DMS114 treated with DMSO at 0.1 percent for 48 hours (cell line): ENCODE measurements around the gene LENEP.

Experiments
- DNase-seq: peaks from one replicate; lab custom pipeline; 2025; ENCODE audit not compliant: unreplicated experiment; lab: John Stamatoyannopoulos, UW

The LENEP gene

DNA sequence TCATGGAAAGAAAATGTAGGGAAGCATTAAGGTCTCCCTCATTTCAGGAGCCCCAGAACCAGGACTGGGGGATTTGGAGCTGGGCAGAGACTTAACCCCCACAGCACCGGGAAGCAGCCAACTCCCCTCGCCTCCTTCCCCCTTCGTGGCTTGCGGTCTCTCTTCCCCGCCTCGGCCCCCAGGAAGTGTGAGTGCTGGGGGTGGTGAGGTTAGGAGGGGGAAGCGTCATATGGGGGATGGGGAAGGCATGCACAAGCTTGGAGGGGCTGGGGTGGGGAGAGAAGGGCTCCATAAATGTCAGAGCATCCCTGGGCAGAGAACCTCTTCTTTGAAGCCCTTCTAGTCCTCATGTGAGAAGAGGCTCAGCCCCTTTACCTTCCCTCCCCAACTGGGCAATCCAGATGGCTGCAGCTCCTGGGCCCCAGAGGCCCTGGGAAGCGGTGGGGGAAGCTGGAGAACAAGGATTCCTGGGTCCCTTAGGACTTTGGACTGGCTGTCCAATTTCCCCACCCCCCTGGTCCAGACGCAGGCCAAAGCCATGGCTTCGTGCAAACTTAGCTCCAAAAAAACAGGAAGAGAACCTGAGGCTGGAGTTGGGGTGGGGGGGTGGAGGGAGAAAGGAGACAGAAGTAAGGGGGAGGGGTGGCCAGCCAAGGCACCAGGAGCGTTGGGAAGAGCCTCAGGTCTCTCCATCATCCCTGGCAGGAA, 17.0 kb downstream of the LENEP start:
- DNase-seq: no peak

DNA sequence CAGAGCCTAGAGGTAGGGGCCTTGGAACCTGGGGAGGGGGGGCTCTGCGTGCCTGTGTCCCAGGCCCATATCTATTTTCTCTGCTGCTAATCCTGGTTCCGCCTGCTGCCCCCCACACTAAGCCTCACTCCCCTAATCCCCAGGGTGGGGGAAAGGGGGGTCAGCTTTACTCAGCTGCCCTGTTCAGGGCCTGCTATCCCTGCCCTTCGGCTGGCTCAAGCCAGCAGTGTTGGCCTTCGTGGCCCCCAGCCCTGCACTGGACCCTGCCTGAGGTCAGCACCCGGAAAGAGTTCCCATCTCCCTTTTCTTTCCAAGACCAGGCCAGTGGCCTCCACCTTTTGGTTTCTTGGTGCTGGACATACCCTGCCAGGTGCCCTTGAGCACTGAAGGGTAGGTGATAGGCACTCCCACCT, 17.6 kb downstream of the LENEP start:
- DNase-seq: no peak

DNA sequence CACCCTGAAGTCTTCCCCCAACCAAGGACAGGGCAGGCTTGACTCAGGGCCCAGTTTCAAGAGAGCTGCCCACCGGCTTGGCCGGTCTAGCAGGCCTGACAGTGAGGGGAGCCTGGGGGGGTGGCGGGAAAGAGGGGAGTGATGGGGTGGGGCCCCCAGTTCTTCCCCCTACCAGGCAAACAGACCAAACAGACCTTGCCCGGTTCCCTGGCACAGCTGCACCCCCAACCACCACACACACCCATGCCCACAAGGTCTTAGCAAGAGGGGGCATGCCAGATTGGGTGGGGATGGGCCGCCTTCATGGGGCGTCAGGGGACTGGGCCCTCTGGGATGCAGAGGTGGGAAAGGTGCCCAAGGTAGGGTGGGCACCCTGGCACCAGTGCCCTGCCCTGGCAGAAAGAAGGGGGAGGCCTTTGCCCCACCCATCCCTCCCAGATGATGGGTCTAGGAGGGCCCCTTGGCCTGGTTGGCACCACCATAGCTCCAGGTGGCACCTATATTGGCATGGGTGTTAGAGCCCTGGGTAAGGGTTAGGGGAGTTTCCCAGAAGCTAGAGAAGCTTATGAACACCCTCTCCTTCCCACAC, 18.1 kb downstream of the LENEP start:
- DNase-seq: no peak

DNA sequence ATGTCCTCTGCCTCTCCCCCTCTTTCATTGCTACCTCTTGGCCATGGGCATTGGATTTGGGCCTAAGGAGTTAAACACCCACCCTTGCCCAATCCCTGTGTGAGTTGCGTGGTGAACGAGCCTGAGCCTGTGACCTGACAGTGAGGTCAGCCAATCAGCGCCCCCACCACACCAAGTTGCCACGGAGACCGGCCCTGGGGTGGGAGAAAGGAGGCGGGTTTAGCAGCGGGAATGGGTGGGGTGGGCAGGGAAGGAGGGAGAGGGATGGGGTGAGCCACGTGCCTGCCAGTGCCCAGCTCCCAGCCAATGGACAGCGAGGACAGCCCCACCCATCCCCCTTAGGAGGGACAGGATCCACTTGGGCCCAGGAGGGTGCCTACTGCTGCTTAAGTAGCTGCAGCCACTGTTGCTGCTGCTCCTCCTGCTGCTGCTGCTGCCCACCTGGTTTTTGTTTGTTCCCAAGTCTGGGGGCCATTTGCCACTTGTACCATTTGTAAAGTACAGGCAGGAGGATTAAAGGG, 18.7 kb downstream of the LENEP start:
- no peak for DNase-seq

DNA sequence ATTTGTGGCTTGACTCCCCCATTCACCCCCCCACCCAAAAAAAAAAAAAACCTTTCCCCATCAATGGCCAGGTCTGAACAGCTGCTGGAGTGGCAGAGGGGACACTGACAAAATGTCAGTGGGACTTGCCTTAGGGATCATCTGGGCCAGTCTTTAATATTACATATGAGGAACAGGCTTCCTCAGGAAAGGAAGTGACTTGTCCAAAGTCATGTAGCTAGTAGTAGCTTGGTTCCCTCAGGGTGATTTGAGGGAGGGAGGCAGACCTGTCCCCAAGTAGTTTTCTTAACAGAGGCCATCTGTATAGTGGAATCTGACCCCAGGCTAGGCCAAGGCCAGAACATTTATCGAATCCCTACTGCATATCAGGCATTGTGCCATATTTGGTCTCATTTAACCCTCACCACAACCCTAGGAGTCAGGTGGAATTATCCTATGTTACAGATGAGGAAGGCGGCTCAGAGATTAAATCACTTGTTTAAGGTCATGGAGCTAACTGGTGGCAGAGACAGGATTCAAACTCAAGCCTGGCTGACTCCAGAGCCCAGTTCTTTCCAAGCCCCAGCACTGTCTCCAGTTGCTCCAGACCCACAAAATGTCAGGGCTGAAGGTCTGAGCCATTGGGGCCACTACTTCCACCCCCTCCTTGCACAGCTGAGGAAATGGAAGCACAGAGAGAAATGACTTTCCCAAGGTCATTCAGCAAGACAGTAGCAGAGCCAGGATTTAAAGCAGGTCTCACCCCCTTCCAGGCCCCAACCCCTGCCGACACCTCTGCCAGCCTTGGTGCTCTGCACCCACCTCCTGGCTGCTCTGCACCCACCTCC, 19.6 kb downstream of the LENEP start:
- DNase-seq: no peak

DNA sequence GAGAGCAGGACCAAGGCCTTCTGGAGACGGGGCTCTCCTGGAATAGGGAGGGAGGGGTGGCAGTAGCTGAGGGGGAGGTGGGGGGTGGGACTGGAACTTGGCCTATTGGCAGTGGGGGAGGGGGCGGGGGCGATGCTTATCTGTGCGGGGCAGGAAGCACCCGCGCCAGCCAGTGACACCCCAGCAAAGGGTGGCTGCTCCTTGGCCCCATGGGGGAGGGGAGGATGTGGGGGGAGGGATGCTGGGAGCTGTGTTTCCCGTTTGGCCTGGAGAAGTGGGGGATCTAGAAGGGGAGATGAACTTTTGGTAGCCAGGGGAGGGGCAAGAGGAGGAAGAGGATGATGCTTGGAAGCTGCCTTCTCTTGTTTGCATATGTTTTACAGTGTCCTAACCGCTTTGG, 20.2 kb downstream of the LENEP start:
- DNase-seq: no peak

DNA sequence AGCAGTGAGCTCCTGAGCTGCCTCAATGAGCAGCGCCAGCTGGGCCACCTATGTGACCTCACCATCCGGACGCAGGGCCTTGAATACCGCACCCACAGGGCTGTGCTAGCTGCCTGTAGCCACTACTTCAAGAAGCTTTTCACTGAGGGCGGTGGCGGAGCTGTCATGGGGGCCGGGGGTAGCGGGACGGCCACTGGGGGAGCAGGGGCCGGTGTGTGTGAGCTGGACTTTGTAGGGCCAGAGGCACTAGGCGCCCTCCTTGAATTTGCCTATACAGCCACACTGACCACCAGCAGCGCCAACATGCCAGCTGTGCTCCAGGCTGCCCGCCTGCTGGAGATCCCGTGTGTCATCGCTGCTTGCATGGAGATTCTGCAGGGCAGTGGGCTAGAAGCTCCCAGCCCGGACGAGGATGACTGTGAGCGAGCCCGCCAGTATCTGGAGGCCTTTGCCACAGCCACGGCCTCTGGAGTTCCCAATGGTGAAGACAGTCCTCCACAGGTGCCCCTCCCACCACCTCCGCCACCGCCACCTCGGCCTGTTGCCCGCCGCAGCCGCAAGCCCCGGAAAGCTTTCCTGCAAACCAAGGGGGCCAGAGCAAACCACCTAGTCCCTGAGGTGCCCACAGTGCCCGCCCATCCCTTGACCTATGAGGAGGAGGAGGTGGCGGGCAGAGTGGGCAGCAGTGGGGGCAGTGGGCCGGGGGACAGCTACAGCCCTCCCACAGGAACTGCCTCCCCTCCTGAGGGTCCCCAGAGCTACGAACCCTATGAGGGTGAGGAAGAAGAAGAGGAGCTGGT, 21.5 kb downstream of the LENEP start:
- DNase-seq: no peak

DNA sequence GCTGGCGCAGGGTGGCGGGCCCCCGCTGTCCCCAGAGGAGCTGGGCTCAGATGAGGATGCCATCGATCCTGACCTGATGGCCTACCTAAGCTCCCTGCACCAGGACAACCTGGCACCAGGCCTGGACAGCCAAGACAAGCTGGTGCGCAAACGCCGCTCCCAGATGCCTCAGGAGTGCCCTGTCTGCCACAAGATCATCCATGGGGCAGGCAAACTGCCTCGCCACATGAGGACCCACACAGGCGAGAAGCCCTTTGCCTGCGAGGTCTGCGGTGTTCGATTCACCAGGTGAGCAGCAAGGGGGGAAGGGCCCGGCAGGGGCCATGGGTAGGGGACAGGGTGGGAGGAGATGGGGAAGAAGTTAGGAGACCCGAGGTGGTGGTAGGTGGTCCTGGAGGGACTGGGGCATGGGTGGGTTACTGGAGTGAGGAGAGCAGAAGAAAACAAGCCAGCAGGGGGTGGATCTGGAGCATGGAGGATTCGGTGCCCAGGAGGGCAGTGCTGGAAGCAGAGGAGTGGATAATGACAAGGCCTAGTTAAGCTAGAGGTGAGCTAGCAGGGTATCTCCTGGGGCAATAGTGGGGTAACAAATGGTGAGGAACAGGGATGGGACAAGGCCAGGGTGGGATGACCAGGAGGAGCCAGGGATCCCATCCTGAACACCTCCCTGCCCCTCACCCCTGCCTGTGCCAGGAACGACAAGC, 22.3 kb downstream of the LENEP start:
- DNase-seq: no peak

DNA sequence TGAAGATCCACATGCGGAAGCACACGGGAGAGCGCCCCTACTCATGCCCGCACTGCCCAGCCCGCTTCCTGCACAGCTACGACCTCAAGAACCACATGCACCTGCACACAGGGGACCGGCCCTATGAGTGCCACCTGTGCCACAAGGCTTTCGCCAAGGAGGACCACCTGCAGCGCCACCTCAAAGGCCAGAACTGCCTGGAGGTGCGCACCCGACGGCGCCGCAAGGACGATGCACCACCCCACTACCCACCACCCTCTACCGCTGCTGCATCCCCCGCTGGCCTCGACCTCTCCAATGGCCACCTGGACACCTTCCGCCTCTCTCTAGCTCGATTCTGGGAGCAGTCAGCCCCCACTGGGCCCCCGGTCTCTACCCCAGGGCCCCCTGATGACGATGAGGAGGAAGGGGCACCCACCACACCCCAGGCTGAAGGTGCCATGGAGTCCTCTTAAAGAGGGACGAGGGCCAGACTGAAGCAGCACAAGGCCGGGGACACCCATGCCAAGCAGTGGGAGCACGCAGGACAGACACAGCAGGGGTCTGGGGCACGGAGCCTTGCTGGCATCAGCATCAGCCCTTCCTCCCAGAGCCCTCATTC, 22.9 kb downstream of the LENEP start:
- no peak for DNase-seq

DNA sequence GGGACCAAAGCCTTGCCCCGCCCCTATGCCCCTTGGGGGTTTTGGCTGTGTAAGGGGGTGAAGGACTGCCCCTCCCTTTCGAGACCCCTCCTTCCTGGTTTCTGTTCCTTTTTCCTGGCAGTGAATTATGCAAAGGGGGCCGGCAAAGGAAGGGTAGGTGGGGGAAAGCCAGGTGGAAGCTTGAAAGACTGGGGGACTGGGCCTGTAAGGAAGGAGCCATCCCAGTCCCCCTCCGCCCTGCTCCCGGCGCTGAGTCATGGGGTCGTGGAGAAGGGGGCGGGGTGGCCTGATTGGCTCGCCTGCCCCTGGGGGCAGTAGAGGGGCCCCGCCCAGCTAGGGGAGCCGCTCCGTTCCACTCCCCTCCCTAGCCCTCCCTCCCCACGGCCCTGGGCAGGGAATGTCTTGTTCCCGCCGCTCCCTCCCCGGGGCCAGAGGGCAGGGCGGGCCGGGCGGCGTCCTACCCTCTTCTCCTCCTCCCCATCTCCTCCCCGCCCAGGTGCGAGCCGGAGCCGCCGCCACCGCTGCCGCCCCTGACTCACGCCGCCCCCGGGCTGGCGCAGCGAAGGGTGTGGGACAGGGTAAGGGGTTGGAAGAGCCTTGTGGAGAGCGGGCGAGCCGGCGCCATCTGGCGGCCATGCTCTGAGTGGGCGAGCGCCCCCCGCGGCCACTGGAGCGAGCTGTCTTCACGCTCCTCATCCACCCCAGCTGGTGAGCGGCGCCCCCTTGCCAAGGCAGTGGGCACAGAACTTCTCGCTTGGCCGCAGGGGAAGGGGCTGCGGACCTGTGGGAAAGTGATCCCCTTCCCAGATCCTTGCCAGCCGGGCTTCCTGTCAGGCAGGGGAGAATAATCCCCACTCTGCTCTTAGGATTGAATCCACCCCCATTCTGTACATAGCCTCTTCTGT, 23.9 kb downstream of the LENEP start:
- DNase-seq: peak; percentile 63

DNA sequence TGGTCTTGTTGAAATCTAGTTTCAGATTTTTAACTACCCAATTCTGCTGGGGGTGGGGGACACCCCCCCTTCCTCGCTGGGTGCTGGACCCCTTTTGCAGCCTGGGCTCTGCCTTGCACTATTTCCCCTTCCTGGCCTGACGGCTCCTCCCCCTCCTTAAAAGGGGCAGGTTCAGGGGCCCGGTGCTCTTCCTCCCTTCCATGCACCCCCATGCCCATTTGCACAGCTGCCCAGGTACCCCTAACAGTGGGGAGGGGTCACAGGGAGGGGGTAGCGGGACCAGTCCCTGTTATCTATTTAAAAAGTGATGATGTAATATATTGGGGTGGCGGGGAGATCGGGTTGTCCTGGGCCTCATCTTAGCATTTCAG, 24.5 kb downstream of the LENEP start:
- no peak for DNase-seq

DNA sequence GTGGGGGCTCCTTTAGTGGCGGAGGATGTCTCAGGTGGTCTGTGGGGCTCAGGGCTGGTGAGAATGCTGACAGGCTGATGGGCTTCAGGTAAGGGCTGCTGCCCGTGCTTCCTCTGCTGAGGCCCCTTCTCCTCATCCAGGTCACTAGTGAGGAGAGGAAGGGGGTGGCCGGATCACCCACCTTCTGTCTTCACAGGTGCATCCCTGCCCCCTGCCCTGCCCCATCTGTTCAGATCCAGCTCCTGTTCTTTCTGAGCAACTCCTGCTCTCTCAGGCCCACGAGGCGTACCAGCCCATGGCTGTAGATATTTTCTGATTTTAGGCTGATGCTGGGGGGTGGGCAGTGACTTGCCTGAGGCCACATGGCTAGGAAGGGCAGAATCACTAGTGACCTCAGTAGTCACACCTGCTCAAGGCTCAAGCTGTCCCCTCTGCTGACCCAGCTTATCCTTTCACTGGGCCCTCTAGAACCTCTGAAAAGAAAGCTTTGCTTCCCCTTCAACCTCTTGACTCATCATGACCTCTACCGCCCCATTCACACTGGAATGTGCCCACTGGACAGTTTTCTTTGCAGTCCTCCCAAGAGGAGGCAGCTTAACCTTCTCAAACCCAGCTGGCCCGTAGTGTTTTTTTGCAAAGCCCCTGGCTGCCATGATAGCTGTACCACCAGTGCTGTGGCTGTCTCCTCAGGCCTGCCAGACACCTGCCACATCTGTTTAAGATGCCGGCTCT, 25.4 kb downstream of the LENEP start:
- DNase-seq: no peak

DNA sequence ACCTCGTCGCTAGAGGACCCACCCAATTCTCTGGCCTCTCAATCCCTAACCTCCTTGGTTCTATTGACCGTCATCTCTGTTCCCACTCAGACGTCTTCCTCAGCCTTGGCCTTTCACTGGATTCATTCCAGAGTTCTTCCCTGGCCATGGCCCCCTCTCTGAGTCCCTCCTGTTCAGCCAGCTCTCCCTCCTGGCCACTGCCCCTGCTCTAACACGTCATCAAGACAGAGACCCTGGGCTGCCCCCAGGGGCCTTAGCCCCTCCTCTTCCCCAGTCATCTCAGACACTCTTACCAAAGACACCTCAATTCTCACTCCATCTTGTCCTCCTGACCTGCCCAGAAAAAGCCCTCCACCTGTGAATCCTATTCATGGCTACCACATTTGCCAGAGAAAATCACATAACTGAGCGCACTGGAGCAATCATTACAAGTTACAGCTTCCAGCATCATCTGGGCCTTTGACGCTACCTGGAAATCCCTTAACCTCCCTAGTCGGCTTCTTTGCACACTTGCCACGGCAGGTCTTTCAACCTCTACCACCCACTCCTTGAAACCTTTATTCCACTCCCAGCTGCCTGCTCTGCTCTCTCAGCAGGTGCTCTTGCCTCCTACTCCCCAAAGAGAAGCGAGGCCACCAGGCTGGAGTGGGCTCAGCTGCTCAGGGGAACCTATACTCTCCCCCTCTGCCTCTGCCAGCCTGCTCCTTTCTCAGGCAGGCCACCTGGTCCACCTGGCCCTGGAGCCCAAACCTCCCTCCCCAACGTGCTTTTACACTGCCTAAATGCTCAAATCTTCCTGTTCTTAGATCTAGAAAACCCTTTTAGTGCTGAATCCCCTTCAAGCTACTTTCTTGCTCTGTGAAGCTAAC, 26.2 kb downstream of the LENEP start:
- no peak for DNase-seq

DNA sequence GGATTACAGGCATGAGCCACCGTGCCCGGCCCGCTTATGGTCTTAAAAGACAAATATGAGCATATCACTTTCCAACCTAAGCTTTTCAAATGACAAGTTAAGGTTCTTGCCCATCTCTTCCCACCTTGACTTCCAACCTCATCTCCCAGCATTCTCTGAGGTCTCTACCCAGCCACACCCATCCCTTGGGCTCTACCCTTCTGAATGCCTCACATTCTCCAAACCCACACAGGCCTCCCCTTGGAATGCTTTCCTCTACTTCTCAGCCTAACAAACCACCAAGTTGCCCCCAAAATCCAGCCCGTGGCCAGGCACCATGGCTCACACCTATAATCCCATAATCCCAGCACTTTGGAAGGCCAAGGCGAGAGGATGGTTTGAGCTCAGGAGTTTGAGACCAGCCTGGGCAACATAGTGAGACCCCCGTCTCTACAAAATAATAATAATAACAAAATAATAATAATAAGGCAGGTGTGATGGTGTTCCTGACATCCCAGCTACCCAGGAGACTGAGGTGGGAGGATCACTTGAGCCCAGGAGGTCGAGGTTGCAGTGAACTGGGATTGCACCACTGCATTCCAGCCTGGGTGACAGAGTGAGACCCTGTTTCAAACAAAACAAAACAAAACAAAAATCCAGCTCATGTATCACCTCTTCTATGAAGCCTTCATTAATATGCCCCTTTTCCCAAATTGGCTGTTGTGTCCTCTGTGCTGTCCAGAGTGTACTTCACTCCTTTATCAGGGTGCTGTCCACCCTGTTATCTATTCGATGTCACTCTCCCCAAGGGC, 28.9 kb downstream of the LENEP start:
- DNase-seq: no peak

DNA sequence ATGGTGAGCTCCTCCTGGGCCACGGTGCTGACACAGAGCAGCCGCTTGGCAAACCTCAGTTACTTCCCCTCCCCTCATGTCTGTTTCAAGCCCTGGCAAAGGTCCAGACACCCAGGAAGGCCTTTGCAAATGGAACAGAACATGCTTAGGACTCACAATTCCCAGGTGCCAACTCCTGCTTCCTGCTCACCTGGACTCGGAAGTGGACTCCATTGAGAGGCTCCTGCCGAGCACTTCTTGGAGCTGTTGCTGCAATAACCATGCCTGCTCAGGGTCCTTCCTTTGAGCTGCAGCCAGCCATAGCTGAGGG, 29.5 kb downstream of the LENEP start:
- no peak for DNase-seq

DNA sequence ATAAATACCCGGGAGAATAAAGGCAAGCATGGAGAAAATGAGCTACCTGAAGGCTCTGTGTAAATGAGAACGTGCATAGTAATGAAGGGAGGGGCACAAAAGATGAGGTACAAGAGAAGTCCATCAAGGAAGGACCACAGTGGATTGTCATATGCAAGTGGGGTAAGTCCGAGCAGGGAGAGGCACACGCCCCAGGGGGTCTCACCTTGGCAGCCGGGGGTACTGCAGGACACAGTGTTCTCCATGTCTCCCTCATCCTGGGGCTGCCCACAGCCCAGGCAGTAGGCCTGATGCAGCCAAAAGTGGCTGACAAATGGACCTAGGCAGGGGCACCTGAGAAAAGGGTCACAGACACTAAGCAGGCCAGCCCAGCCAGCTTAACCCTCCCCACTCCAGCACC, 30.2 kb downstream of the LENEP start:
- no peak for DNase-seq

DNA sequence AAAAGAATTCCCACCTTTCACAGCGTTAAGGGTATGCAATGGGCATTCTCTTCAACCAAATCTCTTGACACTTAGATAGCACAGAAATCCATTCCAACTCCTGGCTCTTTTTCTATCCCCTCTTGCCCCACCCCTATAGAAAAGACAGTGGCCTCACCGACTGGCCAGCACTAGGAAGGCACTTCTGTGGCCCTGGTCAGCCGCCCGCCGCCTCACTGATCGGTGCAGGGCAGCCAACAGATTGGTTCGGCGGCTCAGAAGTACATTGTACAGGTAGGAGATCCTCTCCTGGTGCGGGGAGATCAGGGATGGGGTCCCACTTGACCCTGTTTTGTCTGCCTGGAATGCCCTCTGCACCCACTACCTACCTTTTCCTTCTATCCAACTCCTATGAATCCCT, 30.9 kb downstream of the LENEP start:
- no peak for DNase-seq
